ENCODE results near the gene RGR.

Gene RGR, protein sequence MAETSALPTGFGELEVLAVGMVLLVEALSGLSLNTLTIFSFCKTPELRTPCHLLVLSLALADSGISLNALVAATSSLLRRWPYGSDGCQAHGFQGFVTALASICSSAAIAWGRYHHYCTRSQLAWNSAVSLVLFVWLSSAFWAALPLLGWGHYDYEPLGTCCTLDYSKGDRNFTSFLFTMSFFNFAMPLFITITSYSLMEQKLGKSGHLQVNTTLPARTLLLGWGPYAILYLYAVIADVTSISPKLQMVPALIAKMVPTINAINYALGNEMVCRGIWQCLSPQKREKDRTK

DNA sequence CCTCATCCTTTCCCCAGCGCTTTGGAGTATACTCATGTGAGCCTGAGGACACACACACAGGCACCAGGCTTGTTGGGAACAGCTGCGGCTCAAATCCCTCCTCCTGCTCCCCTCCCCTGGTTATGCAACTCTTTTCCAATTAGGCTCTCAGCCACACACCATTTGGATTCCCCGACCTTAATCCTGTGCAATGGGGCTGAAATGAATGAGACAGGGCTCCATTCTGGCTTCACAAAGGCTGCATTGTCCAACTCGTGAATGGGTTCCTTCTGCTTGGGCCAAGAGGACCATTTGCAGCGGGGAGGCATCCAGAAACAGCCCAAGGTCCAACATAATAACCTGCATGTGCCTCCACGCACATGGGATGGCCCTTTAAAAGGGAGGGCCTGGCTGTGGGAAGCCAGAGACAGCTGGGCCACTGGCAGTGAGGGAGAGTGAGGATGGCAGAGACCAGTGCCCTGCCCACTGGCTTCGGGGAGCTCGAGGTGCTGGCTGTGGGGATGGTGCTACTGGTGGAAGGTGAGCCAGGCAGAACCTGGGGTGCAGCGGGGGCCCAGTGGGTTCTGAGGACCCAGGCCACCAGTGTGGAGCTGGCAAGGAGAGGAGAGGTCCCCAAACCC, at the start of gene RGR:
Gene RGR, plus strand, starts transcription at position 403 of the 620 bp plus-strand sequence. Its CDS starts 38 bp downstream, at position 441.
- H3K27ac Mint-ChIP-seq: peak within 1 kb of the TSS in 1 of 2 donors; percentile 87
- no peaks in the 10 kb centered on the region for H3K9me3 Mint-ChIP-seq
- no peak for DNase-seq
- ATAC-seq: no peak
- no peaks in the 10 kb centered on the region for H3K4me1 Mint-ChIP-seq
- H3K27me3 Mint-ChIP-seq: peaks cover 18% of the 10 kb centered on the region
- H3K4me3 Mint-ChIP-seq: no peak within 1 kb of the TSS

DNA sequence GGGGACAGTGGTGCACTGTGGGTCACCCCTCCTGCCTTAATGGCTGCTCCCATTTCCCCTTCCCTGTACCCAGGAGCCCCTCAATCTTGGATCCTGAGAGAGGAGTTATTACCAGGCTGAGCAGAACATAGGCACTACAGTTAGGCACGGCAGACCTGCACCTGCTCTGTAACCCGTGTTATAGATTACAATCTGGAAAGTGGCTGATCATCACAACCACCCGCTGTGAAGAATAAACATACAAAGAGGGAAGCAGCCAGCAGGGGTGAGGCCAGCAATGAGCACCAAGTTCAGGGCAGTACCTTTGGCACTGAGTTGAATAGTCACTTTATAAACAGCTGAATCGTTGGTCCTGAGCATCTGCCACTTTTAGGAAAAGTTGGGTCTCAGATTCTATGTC, 48.8 kb upstream of the RGR start:
- peak overlapping the region in 1 of 2 donors; percentile 30 for H3K27ac Mint-ChIP-seq
- DNase-seq (no peak), ATAC-seq (no peak)
- no peaks in the 10 kb centered on the region for H3K9me3 Mint-ChIP-seq
- H3K27me3 Mint-ChIP-seq: peaks cover 46% of the 10 kb centered on the region
- peaks cover 4% of the 10 kb centered on the region for H3K4me1 Mint-ChIP-seq
- H3K4me3 Mint-ChIP-seq: no peak overlapping the region

DNA sequence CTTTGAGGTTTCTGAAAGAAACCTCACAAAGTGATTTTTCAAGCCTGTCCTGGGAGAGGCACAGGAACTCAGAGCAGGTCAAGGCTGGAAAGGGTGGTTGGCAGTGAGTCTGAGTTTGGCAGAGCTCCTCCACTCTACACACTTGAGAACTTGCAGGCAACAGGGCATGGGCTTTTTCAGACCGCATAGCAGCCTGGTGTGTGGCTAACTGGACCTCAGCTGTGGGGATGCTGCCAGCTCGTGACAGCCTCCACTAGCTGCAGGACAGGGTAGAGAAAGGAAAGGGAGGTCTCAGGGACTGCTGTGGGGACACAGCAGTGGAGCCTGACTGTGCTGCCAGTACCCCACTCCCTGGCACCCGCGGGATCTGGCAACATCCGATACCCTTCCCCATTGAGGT, 47.9 kb upstream of the RGR start:
- ATAC-seq (no peak), DNase-seq (no peak)
- no peak overlapping the region for H3K4me3 Mint-ChIP-seq
- no peaks in the 10 kb centered on the region for H3K9me3 Mint-ChIP-seq
- peaks cover 46% of the 10 kb centered on the region for H3K27me3 Mint-ChIP-seq
- H3K27ac Mint-ChIP-seq: no peak overlapping the region
- H3K4me1 Mint-ChIP-seq: no peaks in the 10 kb centered on the region

DNA sequence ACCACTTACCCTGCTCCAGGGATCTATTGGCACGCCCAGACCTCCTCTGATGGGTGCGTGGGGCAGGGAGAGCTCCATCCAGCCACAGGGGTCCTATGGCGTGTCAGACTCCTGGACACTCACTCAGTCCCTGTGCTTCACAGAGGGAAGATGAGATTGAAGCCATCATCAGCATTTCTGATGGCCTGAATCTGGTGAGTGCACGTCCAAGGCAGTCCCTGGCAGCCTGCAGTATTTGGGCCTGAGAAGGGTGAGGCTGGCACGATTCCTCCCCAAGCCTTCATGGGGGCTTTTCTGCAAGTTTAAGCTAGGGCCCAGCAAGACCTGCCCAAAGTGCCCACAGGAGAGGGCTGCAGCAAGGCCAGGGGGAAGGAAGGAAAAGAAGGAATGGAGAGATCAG, 47.2 kb upstream of the RGR start:
- DNase-seq (no peak), ATAC-seq (no peak)
- peaks cover 46% of the 10 kb centered on the region for H3K27me3 Mint-ChIP-seq
- no peak overlapping the region for H3K4me3 Mint-ChIP-seq
- H3K4me1 Mint-ChIP-seq: no peaks in the 10 kb centered on the region
- H3K9me3 Mint-ChIP-seq: no peaks in the 10 kb centered on the region
- no peak overlapping the region for H3K27ac Mint-ChIP-seq

DNA sequence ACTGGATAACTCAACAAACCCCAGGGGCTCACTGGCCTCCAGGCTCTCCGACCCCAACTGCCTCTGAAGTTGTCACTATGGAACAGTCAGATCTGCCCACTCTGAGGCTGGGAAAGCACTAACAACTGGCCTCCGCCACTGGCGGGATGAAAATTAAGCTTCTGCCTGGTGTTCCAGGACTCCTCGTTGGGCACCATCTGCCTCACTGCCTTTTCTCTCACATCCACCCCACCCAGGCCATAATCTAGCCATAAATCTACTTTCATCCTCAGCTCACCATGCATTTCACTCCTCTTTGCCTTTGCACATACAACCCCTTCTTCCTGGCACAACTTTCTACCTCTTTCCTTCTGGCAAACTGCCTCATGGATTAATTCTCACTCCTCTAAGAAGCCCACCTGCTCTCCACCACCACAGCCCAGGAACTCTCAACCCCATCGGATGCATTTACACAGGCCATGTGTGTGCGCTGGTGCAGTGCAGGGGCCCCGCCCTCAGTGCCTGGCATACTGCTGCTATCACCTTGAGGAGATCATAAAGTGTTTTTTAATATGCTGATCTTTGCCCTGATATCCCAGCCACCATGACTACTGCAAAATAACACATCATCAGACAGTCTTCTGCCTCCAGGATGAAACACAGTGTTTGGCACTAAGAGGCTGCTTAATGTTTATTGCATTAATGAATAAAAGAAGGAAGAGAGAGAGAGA, 46.5 kb upstream of the RGR start:
- Mint-ChIP-seq H3K4me1 (no peaks in the 10 kb centered on the region), H3K27me3 (peaks cover 40% of the 10 kb centered on the region), H3K27ac (no peak overlapping the region), H3K9me3 (no peaks in the 10 kb centered on the region), H3K4me3 (no peak overlapping the region)
- DNase-seq (no peak), ATAC-seq (no peak)

DNA sequence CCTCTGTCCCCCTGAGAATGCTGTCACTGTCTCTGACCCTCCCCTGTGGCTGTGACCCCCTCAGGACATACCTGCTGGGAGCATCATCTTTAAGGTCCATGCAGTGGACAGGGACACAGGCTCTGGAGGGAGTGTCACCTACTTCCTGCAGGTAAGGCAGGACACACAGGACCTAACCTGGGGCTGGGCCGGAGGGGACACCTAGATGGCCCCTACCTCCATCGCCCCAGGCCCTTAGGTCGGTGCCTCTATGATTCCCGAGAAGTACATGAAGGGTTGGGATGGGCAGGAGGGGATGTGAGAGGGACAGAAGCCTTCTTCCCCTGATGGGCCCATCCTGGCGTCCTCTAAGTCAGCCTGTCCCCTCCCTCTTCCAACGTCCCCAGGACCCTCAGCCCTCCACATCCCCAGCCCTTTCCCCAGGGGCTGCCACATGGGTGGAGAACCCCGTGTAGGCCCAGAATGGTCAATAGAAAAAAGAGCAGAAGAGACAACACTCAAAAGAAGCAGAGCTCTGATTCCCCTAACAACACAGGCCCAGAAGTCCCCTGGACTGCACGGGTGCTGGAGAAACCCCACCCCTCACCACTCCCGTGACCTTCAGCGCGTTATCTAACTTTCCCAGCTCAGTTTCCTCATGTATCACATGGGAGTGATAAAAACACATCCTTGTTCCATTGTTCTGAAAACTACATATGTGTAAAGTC, 44.2 kb upstream of the RGR start:
- Mint-ChIP-seq H3K27me3 (peaks cover 18% of the 10 kb centered on the region), H3K9me3 (no peaks in the 10 kb centered on the region), H3K27ac (peak overlapping the region in 1 of 2 donors; percentile 28), H3K4me1 (no peaks in the 10 kb centered on the region), H3K4me3 (no peak overlapping the region)
- no peak for ATAC-seq
- DNase-seq: no peak

DNA sequence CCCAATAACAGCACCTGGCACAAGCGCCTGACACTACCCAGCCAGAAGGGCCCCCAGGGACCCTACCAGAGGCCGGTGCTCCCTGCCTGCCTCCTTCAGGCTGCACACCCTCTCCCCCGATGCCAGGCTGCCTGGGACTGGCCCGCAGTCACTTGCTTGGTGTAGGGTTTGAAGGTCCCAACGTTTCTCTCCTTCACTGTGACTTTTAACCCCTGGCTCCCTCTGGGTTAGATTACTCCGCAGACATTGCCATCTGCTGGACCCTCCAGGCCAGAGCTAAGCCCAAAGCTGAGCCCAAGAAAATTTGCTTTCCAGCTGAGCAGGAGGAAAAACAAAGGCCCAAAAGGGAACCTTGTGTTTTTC, 43.6 kb upstream of the RGR start:
- no peak for DNase-seq
- no peaks in the 10 kb centered on the region for H3K9me3 Mint-ChIP-seq
- peaks cover 12% of the 10 kb centered on the region for H3K27me3 Mint-ChIP-seq
- no peak for ATAC-seq
- no peak overlapping the region for H3K4me3 Mint-ChIP-seq
- H3K27ac Mint-ChIP-seq: no peak overlapping the region
- no peaks in the 10 kb centered on the region for H3K4me1 Mint-ChIP-seq

DNA sequence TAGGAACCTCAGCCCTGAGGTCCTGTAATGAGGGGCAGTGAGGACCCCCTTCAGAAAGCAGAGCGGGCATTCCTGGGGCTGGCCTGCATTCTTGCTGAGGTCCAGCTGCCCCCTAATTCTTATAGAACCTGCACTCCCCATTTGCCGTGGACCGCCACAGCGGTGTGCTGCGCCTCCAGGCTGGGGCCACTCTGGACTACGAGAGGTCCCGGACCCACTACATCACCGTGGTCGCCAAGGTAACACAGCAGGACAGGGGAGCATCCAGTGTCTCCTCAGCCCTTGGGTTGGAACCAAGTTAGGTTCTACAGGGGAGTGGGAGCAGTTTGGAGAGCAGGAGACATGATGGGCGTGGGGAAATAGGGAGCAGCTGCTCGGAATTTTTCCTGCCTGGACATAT, 43.2 kb upstream of the RGR start:
- peaks cover 8% of the 10 kb centered on the region for H3K27me3 Mint-ChIP-seq
- no peak for ATAC-seq
- no peak for DNase-seq
- H3K4me1 Mint-ChIP-seq: no peaks in the 10 kb centered on the region
- H3K4me3 Mint-ChIP-seq: no peak overlapping the region
- H3K9me3 Mint-ChIP-seq: no peaks in the 10 kb centered on the region
- H3K27ac Mint-ChIP-seq: no peak overlapping the region

DNA sequence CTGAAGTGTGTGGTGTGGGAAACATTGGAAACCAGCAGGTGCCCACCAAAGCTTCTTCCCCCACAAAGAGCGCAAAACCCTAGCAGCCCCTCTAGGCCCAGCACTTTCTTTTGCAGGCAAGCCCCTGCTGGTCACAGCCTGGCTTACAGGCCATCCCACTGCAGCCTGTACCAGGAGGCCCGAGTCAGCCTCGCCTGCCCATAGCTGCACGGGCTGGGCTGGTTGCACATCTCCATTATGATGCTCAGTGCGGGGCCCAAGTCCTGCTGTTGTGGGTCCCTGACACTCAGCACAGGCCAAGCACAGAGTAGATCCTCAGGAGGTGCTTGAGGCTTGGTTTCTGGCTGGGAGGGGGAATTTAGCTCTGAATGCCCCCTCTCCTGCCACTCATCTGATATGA, 42.5 kb upstream of the RGR start:
- Mint-ChIP-seq H3K4me1 (no peaks in the 10 kb centered on the region), H3K4me3 (no peak overlapping the region)

DNA sequence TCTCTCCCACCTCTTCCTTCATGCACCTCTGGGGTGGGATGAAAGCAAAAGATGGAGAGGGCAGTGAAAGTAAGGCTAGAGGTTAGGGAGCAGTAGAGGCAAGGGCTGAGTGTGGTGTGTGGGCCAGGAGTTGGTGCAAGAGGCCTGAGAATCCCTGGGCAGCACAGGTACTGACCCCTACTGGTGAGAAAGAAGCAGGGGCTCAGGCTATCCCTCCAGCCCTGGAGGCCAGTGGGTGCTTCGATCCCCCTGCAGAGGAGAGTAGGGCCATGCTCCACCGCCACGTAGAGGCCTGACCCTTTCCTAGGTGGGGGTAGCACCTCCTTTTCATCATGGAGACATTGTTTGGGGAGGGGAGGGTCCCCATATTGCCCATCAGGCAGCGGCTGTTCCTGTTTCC, 40.7 kb upstream of the RGR start:
- H3K9me3 Mint-ChIP-seq: no peaks in the 10 kb centered on the region
- H3K27me3 Mint-ChIP-seq: no peaks in the 10 kb centered on the region
- H3K4me1 Mint-ChIP-seq: no peaks in the 10 kb centered on the region
- no peak for DNase-seq
- ATAC-seq: peak; percentile 46
- H3K27ac Mint-ChIP-seq: no peak overlapping the region
- no peak overlapping the region for H3K4me3 Mint-ChIP-seq

More for the DNA sequence above, 42.5 kb upstream of the RGR start:
- H3K9me3 Mint-ChIP-seq: no peaks in the 10 kb centered on the region
- DNase-seq (no peak), ATAC-seq (no peak)
- peaks cover under 1% of the 10 kb centered on the region for H3K27me3 Mint-ChIP-seq
- no peak overlapping the region for H3K27ac Mint-ChIP-seq

DNA sequence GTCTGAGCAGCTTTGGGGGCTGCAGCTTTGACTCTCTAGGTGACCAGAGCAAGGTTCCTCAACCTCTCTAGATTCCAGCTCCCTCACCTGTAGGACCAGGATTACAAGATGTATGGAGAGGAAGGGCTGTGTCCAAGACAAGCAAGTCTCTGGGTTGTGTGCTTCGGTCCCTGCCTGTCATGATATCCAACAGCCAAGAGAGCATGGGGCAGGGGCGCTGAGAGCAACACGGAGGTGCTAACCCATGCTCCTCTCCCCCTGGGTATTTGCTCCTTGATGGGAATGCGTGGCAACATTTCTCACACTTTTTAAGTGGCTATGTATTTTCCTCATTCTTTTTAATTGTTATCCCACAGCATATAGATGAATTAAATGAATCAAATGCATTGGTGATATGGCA, 40.2 kb upstream of the RGR start:
- no peaks in the 10 kb centered on the region for H3K27me3 Mint-ChIP-seq
- DNase-seq (no peak), ATAC-seq (no peak)
- no peak overlapping the region for H3K4me3 Mint-ChIP-seq
- no peaks in the 10 kb centered on the region for H3K4me1 Mint-ChIP-seq
- H3K27ac Mint-ChIP-seq: no peak overlapping the region
- H3K9me3 Mint-ChIP-seq: no peaks in the 10 kb centered on the region

DNA sequence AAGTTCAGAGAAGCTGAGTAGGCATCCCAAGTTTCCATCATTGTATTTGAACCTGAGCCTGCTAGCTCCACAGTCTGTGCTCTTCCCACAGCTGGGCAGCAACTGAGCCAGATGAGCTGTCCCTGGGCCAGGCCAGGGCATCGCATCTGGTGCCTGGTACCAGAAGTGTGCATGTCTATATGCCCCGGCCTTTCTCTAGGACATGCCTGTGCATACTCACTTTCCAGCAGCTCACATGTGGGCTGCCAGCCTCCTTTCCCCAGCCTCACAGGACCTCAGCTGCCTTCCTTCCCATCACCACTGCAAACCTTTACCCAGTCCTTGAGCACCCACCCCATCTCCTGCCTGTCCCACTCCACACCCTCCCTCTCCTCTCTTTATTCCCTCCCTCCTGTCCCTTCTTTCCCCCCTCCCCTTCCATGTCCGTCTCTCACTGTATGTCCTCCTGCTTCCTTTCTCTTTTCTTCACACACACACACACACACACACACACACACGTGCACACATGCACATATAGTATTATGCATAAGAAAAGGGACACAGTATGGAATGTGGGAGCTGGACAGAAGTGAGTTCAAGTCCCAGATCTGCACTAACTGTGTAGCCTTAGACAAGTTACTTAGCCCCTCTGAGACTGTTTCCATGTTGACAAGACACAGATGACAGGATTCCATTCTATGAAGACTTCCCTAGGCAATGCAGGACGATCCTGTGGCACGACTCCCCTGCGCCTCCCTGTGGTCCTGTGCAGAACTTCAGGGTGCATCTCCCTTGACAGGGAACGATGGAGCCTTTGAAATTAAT, 39.6 kb upstream of the RGR start:
- no peaks in the 10 kb centered on the region for H3K27me3 Mint-ChIP-seq
- peak; percentile 68 for ATAC-seq

DNA sequence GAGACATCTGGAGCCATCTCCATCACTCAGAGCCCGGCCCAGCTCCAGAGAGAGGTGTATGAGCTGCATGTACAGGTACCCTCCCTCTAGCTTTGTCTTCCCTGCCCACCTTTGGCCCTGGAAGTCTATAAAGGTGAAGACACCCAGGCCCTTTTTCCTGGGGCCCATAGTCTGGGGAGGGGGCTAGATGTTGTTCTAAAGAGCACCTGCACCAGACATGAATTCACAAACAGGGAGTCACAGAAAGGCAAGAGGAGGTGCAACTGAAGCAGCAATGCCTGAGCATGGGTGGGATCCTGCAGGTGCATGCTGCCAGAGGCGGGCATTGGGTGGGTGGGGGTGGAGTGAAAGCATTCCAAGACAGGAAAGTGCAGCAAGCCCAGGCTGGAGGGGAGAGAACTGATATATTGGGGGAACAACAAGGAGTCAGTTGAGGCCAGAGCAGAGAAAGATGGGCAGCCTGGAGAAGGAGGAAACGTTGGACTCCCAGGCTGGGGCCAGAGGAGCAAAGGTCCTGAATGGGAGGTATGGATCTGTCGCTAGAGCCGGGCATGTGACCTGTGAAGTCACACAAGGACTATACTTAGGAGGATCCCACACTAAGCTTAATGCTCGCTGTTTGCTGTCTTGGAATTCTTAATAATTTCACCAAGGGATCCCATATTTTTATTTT, 38.9 kb upstream of the RGR start:
- no peak overlapping the region for H3K4me3 Mint-ChIP-seq
- no peaks in the 10 kb centered on the region for H3K9me3 Mint-ChIP-seq
- DNase-seq (no peak), ATAC-seq (no peak)
- no peak overlapping the region for H3K27ac Mint-ChIP-seq
- H3K27me3 Mint-ChIP-seq: no peaks in the 10 kb centered on the region
- no peaks in the 10 kb centered on the region for H3K4me1 Mint-ChIP-seq

More for the DNA sequence above, 39.6 kb upstream of the RGR start:
- Mint-ChIP-seq H3K4me1 (no peaks in the 10 kb centered on the region), H3K27ac (no peak overlapping the region), H3K9me3 (no peaks in the 10 kb centered on the region), H3K4me3 (no peak overlapping the region)
- DNase-seq: peak; percentile 53 to 60

DNA sequence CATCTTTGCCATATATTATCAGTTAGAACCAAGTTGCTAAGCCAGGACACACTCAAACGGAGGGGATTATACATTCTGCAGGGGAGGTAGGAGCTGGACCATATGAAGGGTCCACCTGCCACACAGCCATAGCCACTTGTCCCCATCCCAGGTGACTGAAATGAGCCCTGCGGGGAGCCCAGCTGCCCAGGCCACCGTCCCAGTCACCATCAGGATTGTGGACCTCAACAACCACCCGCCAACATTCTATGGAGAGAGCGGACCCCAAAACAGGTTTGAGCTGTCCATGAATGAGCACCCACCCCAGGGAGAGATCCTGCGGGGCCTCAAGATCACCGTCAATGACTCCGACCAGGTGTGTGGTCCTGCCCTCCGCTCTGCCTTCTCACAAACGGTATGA, 36.8 kb upstream of the RGR start:
- no peak for DNase-seq
- H3K9me3 Mint-ChIP-seq: no peaks in the 10 kb centered on the region
- ATAC-seq: no peak
- H3K4me1 Mint-ChIP-seq: no peaks in the 10 kb centered on the region
- H3K27ac Mint-ChIP-seq: no peak overlapping the region
- no peaks in the 10 kb centered on the region for H3K27me3 Mint-ChIP-seq
- H3K4me3 Mint-ChIP-seq: no peak overlapping the region

DNA sequence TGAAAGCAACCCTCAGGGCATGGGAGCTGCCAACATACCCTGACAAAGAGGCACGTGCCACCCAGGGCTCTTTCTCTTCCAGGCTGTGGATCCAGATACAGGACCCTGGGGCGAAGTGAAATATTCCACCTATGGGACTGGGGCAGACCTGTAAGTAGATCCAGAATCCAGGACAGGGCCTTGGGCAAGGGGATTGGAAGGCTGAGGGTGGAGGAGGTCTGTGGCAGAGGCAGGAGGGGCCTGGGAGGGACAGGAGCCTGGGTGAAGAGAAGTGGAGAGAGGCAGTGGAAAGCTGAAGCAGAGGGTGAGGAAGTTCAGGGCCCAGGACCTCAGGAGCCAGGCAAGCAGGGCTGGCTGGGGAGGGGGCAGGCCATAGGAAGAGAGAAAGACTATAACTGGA, 33.3 kb upstream of the RGR start:
- DNase-seq (no peak), ATAC-seq (no peak)
- H3K27ac Mint-ChIP-seq: no peak overlapping the region
- no peak overlapping the region for H3K4me3 Mint-ChIP-seq
- no peaks in the 10 kb centered on the region for H3K4me1 Mint-ChIP-seq
- H3K9me3 Mint-ChIP-seq: no peaks in the 10 kb centered on the region
- H3K27me3 Mint-ChIP-seq: no peaks in the 10 kb centered on the region
